B cell (primary cell): ENCODE data around the gene MYO1E. TPM values are rescaled to one million over a fixed set of nuclear protein-coding genes. Genes with fewer than 3 reads are reported as not detected.

Experiments
- ATAC-seq: fragments of 200-7000 bp; cut with Tn5 transposase; one replicate; pipeline ENCODE4 v1.10.0; 2021; ENCODE audit warnings: low read depth, mild to moderate bottlenecking, moderate number of reproducible peaks, moderate library complexity
- CTCF ChIA-PET: fragments of 350-600 bp; sonication (Branson Sonifier 250); formaldehyde crosslinking; loops from one replicate; lab custom pipeline; 2021; ENCODE audit warnings: antibody characterized with exemption, inconsistent platforms; lab: Charles Lee
- POLR2A ChIA-PET: fragments of 350-600 bp; sonication (Branson Sonifier 250); formaldehyde crosslinking; loops from one replicate; lab custom pipeline; 2021; ENCODE audit warnings: antibody characterized with exemption; lab: Charles Lee
- DNase-seq: peaks from one replicate; pipeline ENCODE4 v3.0.0; 2013
- H2AFZ ChIP-seq: 2 replicates; pipeline ENCODE4 v1.6.1; 2012; ENCODE audit warnings: mild to moderate bottlenecking, low read depth, low read length; ENCODE audit not compliant: insufficient read depth, poor library complexity, severe bottlenecking
- H3K27ac ChIP-seq, 2 donors: 1 replicate in 1 of 2; 2 replicates in 1 of 2; pipeline ENCODE4 v1.5.1; 2012 to 2013; ENCODE audit warnings: low read length in 2 of 2, mild to moderate bottlenecking in 2 of 2, moderate library complexity in 1 of 2
- H3K27me3 ChIP-seq, 4 experiments: fragments of 200-600 bp in 1 of 4; sonication (generic) in 1 of 4; replicated peaks in 1 of 4; 1 replicate in 2 of 4; 2 replicates in 2 of 4; pipeline versions ENCODE4 v1.6.1 to v1.7.0; 2013 to 2016; ENCODE audit warnings: low read length in 3 of 4, mild to moderate bottlenecking in 2 of 4, mixed read lengths in 1 of 4, moderate library complexity in 1 of 4; ENCODE audit not compliant: insufficient read depth in 4 of 4, control insufficient read depth in 3 of 4; ENCODE audit errors: control extremely low read depth in 1 of 4
- H3K36me3 ChIP-seq, 2 experiments: replicated peaks in 1 of 2; 1 replicate in 1 of 2; 2 replicates in 1 of 2; pipeline versions ENCODE4 v1.6.1 to v1.7.1; 2013; ENCODE audit warnings: low read length in 1 of 2; ENCODE audit not compliant: insufficient read depth in 2 of 2, control insufficient read depth in 1 of 2; ENCODE audit errors: control extremely low read depth in 1 of 2, extremely low read depth in 1 of 2
- H3K4me1 ChIP-seq, 2 donors: fragments of 200-600 bp in 1 of 2; sonication (generic) in 1 of 2; 1 replicate in 1 of 2; 2 replicates in 1 of 2; pipeline versions ENCODE4 v1.5.1 to v1.6.1; 2013 to 2017; ENCODE audit warnings: low read length in 2 of 2; ENCODE audit not compliant: control insufficient read depth in 2 of 2, insufficient read depth in 2 of 2
- H3K4me2 ChIP-seq: replicated peaks from 2 replicates; pipeline ENCODE3; 2012; ENCODE audit warnings: mild to moderate bottlenecking, low read depth, low read length; ENCODE audit not compliant: poor library complexity, severe bottlenecking
- H3K4me3 ChIP-seq, 5 experiments: fragments of 200-600 bp in 1 of 5; sonication (generic) in 1 of 5; 1 replicate in 3 of 5; 2 replicates in 2 of 5; pipeline versions ENCODE4 v1.5.1 to v1.7.0; 2011 to 2016; ENCODE audit warnings: low read length in 4 of 5, mild to moderate bottlenecking in 4 of 5, low read depth in 2 of 5, control low read depth in 1 of 5, moderate library complexity in 1 of 5; ENCODE audit not compliant: insufficient read depth in 1 of 5; ENCODE audit errors: control extremely low read depth in 1 of 5, extremely low read depth in 1 of 5
- H3K79me2 ChIP-seq: fragments of 200-600 bp; sonication (generic); one replicate; pipeline ENCODE4 v1.6.0; 2016; ENCODE audit warnings: low read length; ENCODE audit not compliant: control insufficient read depth, insufficient read depth
- H3K9ac ChIP-seq: fragments of 200-600 bp; sonication (generic); 2 replicates; pipeline ENCODE4 v1.6.1; 2017; ENCODE audit warnings: mild to moderate bottlenecking, low read length, moderate library complexity
- H3K9me3 ChIP-seq, 3 donors: one replicate each; pipeline versions ENCODE4 v1.6.1 to v1.7.1; 2013; ENCODE audit warnings: low read length in 2 of 3; ENCODE audit not compliant: control insufficient read depth in 2 of 3, insufficient read depth in 1 of 3; ENCODE audit errors: control extremely low read depth in 1 of 3
- H4K20me1 ChIP-seq: 2 replicates; pipeline ENCODE4 v1.6.0; 2012; ENCODE audit warnings: mild to moderate bottlenecking, low read length; ENCODE audit not compliant: insufficient read depth, control insufficient read depth, poor library complexity, severe bottlenecking
- H3K27ac Mint-ChIP-seq: one replicate; pipeline ENCODE4 v1.8.0; 2021; ENCODE audit warnings: mixed read lengths
- H3K27me3 Mint-ChIP-seq: one replicate; pipeline ENCODE4 v1.8.0; 2021; ENCODE audit warnings: mixed read lengths
- H3K4me1 Mint-ChIP-seq: one replicate; pipeline ENCODE4 v1.8.0; 2021; ENCODE audit warnings: mixed read lengths
- H3K4me3 Mint-ChIP-seq: one replicate; pipeline ENCODE4 v1.8.0; 2021; ENCODE audit warnings: mixed read lengths
- H3K9me3 Mint-ChIP-seq: one replicate; pipeline ENCODE4 v1.8.0; 2022; ENCODE audit warnings: mixed read lengths; ENCODE audit not compliant: insufficient read depth
- CTCF ChIP-seq: fragments of 200-600 bp; IDR thresholded peaks from one replicate; pipeline ENCODE4 v1.8.0; 2022; ENCODE audit warnings: antibody characterized with exemption, mild to moderate bottlenecking
- EZH2 ChIP-seq: IDR thresholded peaks from 2 replicates; pipeline ENCODE4 v1.6.1; 2012; ENCODE audit warnings: borderline replicate concordance, low read depth, mild to moderate bottlenecking, moderate library complexity, low read length; ENCODE audit not compliant: insufficient read depth, poor library complexity, severe bottlenecking
- WGBS: methylation state at CpG from one replicate; pipeline ENCODE4 v1.1.5; 2013; ENCODE audit warnings: missing lambda C conversion rate; ENCODE audit not compliant: insufficient coverage; 5-methylcytosine and 5-hydroxymethylcytosine counted together
- intact Hi-C: fragments of 100-400 bp; cut with micrococcal nuclease; formaldehyde crosslinking; loops from one replicate; pipeline ENCODE4 v1.10.0; 2022
- polyA plus RNA-seq: library from polyadenylated mRNA; depleted of rRNA; stranded (reverse); fragments of >200 nt; gene quantifications from 2 replicates; pipeline ENCODE4 v1.2.3, GENCODE V29; 2012
- total RNA-seq, 2 donors: library from RNA; stranded (reverse); fragments of 120-200 nt in 1 of 2; gene quantifications; 1 replicate in 1 of 2; 2 replicates in 1 of 2; pipeline versions ENCODE4 v1.2.3 to v1.2.4, GENCODE V29; 2013 to 2022

The MYO1E gene
- total and polyA plus RNA-seq, 2 donors (not counting 1 experiment from before 2014, with no cell fraction given): 11.9 to 100.0 TPM

DNA sequence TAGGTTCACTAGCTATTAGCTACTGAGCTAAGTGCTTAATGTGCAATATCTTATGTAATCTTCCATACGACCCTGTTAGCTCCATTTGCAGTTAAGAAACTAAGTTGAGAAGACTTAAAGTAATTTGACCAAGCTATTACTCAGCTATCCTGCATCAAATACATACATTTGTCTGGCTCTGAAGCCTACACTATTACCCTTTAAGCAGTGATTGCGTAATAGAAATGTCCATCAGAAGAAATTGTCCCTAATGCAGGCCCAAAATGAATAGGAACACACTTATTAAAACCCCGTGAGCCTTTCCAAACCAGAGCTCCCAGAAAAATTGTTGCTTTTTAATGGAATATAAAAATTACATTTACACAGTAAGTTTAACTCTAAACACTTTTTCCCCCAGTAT is 5.3 kb upstream of the MYO1E start:
- no peak overlapping the region for H3K4me2 ChIP-seq
- no peak overlapping the region for H2AFZ ChIP-seq
- no peaks in the 10 kb centered on the region for H3K27me3 Mint-ChIP-seq
- H3K4me3 Mint-ChIP-seq: no peak overlapping the region
- ATAC-seq: no peak
- H4K20me1 ChIP-seq: no peaks in the 10 kb centered on the region
- no peak overlapping the region for H3K4me3 ChIP-seq
- H3K27me3 ChIP-seq: no peaks in the 10 kb centered on the region
- no peaks in the 10 kb centered on the region for H3K9me3 Mint-ChIP-seq
- no peak overlapping the region for H3K27ac ChIP-seq
- intact Hi-C loops: no loop called here
- peaks cover 14% of the 10 kb centered on the region for H3K79me2 ChIP-seq
- H3K36me3 ChIP-seq: peaks cover 0 to 2% of the 10 kb centered on the region in 2 experiments
- peaks cover 11 to 17% of the 10 kb centered on the region in 2 donors for H3K4me1 ChIP-seq
- H3K4me1 Mint-ChIP-seq: peaks cover 28% of the 10 kb centered on the region
- 100% methylated on average over 1 of the region's 3 CpGs for WGBS
- no peak for TF ChIP-seq EZH2
- no peak for TF ChIP-seq CTCF
- no peaks in the 10 kb centered on the region for H3K9me3 ChIP-seq
- no peak for DNase-seq
- CTCF ChIA-PET: interaction anchor here (1.0 to 4.0 kb wide), 7 partner anchors 35 to 421 kb away, joined by 3 to 40 read pairs (median 3); no protein-coding TSS in a partner anchor
- H3K27ac Mint-ChIP-seq: no peak overlapping the region
- H3K9ac ChIP-seq: no peak overlapping the region
- POLR2A ChIA-PET: interaction anchor here (1.6 kb wide), 1 partner anchor 35 kb away, joined by 5 read pairs; no protein-coding TSS in a partner anchor

- Mint-ChIP-seq H3K27ac (no peak overlapping the region), H3K9me3 (no peaks in the 10 kb centered on the region), H3K4me3 (no peak overlapping the region), H3K4me1 (peaks cover 31% of the 10 kb centered on the region), H3K27me3 (no peaks in the 10 kb centered on the region)
- Histone ChIP-seq H4K20me1 (no peaks in the 10 kb centered on the region), H3K4me3 (no peak overlapping the region), H3K36me3 (no peaks in the 10 kb centered on the region), H2AFZ (no peak overlapping the region), H3K4me1 (peaks cover 13 to 17% of the 10 kb centered on the region in 2 donors), H3K9ac (no peak overlapping the region), H3K27ac (no peak overlapping the region), H3K9me3 (no peaks in the 10 kb centered on the region), H3K79me2 (peaks cover 25% of the 10 kb centered on the region), H3K4me2 (no peak overlapping the region), H3K27me3 (no peaks in the 10 kb centered on the region)
- DNase-seq: peak; percentile 45
- ChIA-PET CTCF (interaction anchor here (0.7 to 4.0 kb wide), 14 partner anchors 13 to 420 kb away, joined by 3 to 40 read pairs (median 4); no protein-coding TSS in a partner anchor), POLR2A (interaction anchor here (1.1 kb wide), 1 partner anchor 116 kb away, joined by 4 read pairs; no protein-coding TSS in a partner anchor)
- no peak for ATAC-seq
- no CpG with 5 or more reads among the region's 2 CpGs for WGBS
- intact Hi-C loops: loop anchor here (1.0 kb wide), 1 partner anchor 117 kb away; no protein-coding TSS in a partner anchor
- TF ChIP-seq EZH2 (no peak), CTCF (peak; percentile 41)
Measured at GRCh38 chr15:59376733-59377132, 4.1 kb upstream of the MYO1E start.
